Measurements from ENCODE around the gene SLC22A1. TPM values are rescaled to one million over a fixed set of nuclear protein-coding genes. Genes with fewer than 3 reads are reported as not detected.

The SLC22A1 gene
- total RNA-seq (2016; rRNA removed; fragmentation: Illumina TruSeq; extraction: Trizol) (0.32 and 0.80 TPM in 2 replicates), polyA plus RNA-seq (2011; rRNA removed) (0.82 and 0.87 TPM in 2 replicates), polyA minus RNA-seq (2011; rRNA and poly(A)+ RNA removed; ENCODE audit: low replicate concordance) (1.3 and 7.3 TPM in 2 replicates), Bru-seq, nascent RNA (percentile 61 among the genes with signal in this experiment), BruChase-seq, experiment 1, labeled RNA remaining after a 6-hour chase (percentile 57 among the genes with signal in this experiment), BruChase-seq, experiment 2, labeled RNA remaining after a 2-hour chase (percentile 60 among the genes with signal in this experiment)
- total RNA-seq (2016; cell fraction: cytosol; rRNA removed; fragmentation: Illumina TruSeq; extraction: Trizol; ENCODE audit: low read depth) = 0.71 and 0.81 TPM in 2 replicates
- total RNA-seq (2016; cell fraction: insoluble cytoplasmic fraction; rRNA removed; fragmentation: Illumina TruSeq; extraction: Trizol) = 1.5 and 1.6 TPM in 2 replicates
- 1.0 and 1.9 TPM in 2 replicates for total RNA-seq (2016; cell fraction: membrane; rRNA removed; fragmentation: Illumina TruSeq; extraction: Trizol)
- total RNA-seq (2016; cell fraction: nucleus; rRNA removed; fragmentation: Illumina TruSeq; extraction: Trizol) = 3.6 and 3.7 TPM in 2 replicates
- 0.32 and 0.38 TPM in 2 replicates for polyA plus RNA-seq (2011; cell fraction: cytosol; rRNA removed)
- polyA plus RNA-seq (2011; cell fraction: nucleus; rRNA removed) = 3.3 and 4.4 TPM in 2 replicates
- 0.80 and 2.9 TPM in 2 replicates for polyA plus RNA-seq (2012)
- 0.35 and 1.7 TPM in 2 replicates for polyA plus RNA-seq (2016; cell fraction: cytosol; fragmentation: Illumina TruSeq; extraction: Trizol; ENCODE audit: low read depth)
- polyA plus RNA-seq (2016; cell fraction: insoluble cytoplasmic fraction; fragmentation: Illumina TruSeq; extraction: Trizol; ENCODE audit: low read depth) = 0.33 and 1.2 TPM in 2 replicates
- 0.64 and 1.2 TPM in 2 replicates for polyA plus RNA-seq (2016; cell fraction: membrane; fragmentation: Illumina TruSeq; extraction: Trizol; ENCODE audit: low read depth)
- 4.3 and 5.2 TPM in 2 replicates for polyA plus RNA-seq (2016; cell fraction: nucleus; fragmentation: Illumina TruSeq; extraction: Trizol; ENCODE audit: insufficient read depth, low read depth)
- 0.40 TPM in 1 of 2 replicates, not detected in the other for polyA minus RNA-seq (2011; cell fraction: cytosol; rRNA and poly(A)+ RNA removed)
- 7.7 and 8.6 TPM in 2 replicates for polyA minus RNA-seq (2011; cell fraction: nucleus; rRNA and poly(A)+ RNA removed)
- long read RNA-seq, experiment 1 = 0 reads
- long read RNA-seq, experiment 2 = 0 reads

- H3K9ac ChIP-seq (ENCODE audit: insufficient read depth, low read depth, low read length) = no peak within 1 kb of the TSS
- H3K9me3 ChIP-seq (ENCODE audit: low read length) = no peaks in the 10 kb centered on the region
- no peak within 1 kb of the TSS for H3K4me3 ChIP-seq (replicated peaks in 1 of 3; ENCODE audit: insufficient read depth in 1 of 3, low read depth in 2 of 3, low read length in 3 of 3)
- H3K79me2 ChIP-seq (ENCODE audit: insufficient read depth, low read length) = no peaks in the 10 kb centered on the region
- no peak for FAIRE-seq
- H3K4me1 ChIP-seq (ENCODE audit: insufficient read depth, low read length) = peaks cover 56% of the 10 kb centered on the region
- H2AFZ ChIP-seq (ENCODE audit: low read length) = no peak within 1 kb of the TSS
- TF ChIP-seq HMG20B (CRISPR knock-in tag; conservative IDR thresholded peaks at IDR 0.05) (no peak), ZNF160 (CRISPR knock-in tag; IDR thresholded peaks at IDR 0.05) (no peak), GATAD2A (CRISPR knock-in tag; IDR thresholded peaks at IDR 0.05) (no peak), TARDBP (CRISPR knock-in tag; IDR thresholded peaks at IDR 0.05) (no peak), TAF1 (CRISPR knock-in tag; IDR thresholded peaks at IDR 0.05) (no peak)
- intact Hi-C loops (cut with micrococcal nuclease; ENCODE audit: unreplicated experiment) = no loop called here
- ATAC-seq = no peak
- H3K4me2 ChIP-seq (ENCODE audit: low read depth, low read length) = no peak within 1 kb of the TSS
- in situ Hi-C loops (cut with HindIII; ENCODE audit: extremely low pct_ligation_motif_present, low pct_unique_long_range_greater_than_20kb) = no loop called here
- H3K36me3 ChIP-seq (replicated peaks in 1 of 2; ENCODE audit: control insufficient read depth in 1 of 2, insufficient read depth in 2 of 2, low read length in 2 of 2) = no peaks in the 10 kb centered on the region
- WGBS (ENCODE audit: low lambda C conversion rate) = 92% methylated on average over 8 of the region's 8 CpGs
- H3K27ac ChIP-seq (ENCODE audit: extremely low read length, insufficient read depth, low read length) = peak within 1 kb of the TSS; percentile 39
- ChIA-PET CTCF (ENCODE audit: low intra/inter-chr PET ratio, low total read pairs) (no interaction called here), POLR2A (no interaction called here)
- no peak for DNase-seq (ENCODE audit: low spot score)
- H3K27me3 ChIP-seq (ENCODE audit: control insufficient read depth in 1 of 2, insufficient read depth in 2 of 2, low read length in 2 of 2) = no peaks in the 10 kb centered on the region
- BruUV-seq (replicated peaks) = no TSS peak
- no peaks in the 10 kb centered on the region for H4K20me1 ChIP-seq (ENCODE audit: insufficient read depth, low read length)
Measured at GRCh38 chr6:160121558-160121957, at the start of gene SLC22A1. Gene SLC22A1 (plus strand): TSS chr6:160121815. CDS start chr6:160121936, 121 bp downstream.

Data from HepG2 (cell line).